H1 (cell line): ENCODE data around the gene PKN1. TPM values are rescaled to one million over a fixed set of nuclear protein-coding genes. Genes with fewer than 3 reads are reported as not detected.
"Not testable (repeated sequence)": the region's sequence is repeated elsewhere in the genome, so short reads cannot be mapped to it uniquely, and the experiment has no call there.

Experiments used
- CTCF ChIA-PET: fragments of 300-600 bp; sonication (Branson Sonifier 250); formaldehyde crosslinking; loops from one replicate; lab custom pipeline; 2021; ENCODE audit not compliant: partially characterized antibody; lab: Charles Lee
- POLR2A ChIA-PET: fragments of 300-600 bp; sonication (Branson Sonifier 250); formaldehyde crosslinking; loops from one replicate; lab custom pipeline; 2021; ENCODE audit warnings: inconsistent platforms; ENCODE audit not compliant: partially characterized antibody; lab: Charles Lee
- DNase-seq, 2 experiments: peaks; one replicate each; pipeline versions ENCODE4 v3.0.0 to v3.0.0-alpha.2; 2010 to 2022; ENCODE audit warnings: low spot score in 2 of 2, low read depth in 1 of 2, mixed read lengths in 1 of 2
- FAIRE-seq: peaks from 2 replicates; lab custom pipeline; 2011; peaks lifted over from hg19 to GRCh38; lab: Jason Lieb, UNC
- H2AFZ ChIP-seq: 2 replicates; pipeline ENCODE4 v1.8.1; 2012; ENCODE audit warnings: low read length, inconsistent platforms
- H2AK5ac ChIP-seq: 2 replicates; pipeline ENCODE4 v1.6.1; 2013; ENCODE audit warnings: low read depth, low read length
- H2BK120ac ChIP-seq: replicated peaks from 2 replicates; pipeline ENCODE3; 2013; ENCODE audit warnings: low read depth, low read length, inconsistent platforms
- H2BK12ac ChIP-seq: 2 replicates; pipeline ENCODE4 v1.6.1; 2013; ENCODE audit warnings: low read depth, low read length
- H2BK15ac ChIP-seq: 2 replicates; pipeline ENCODE4 v1.6.1; 2013; ENCODE audit warnings: low read length
- H2BK20ac ChIP-seq: 2 replicates; pipeline ENCODE4 v1.6.1; 2013; ENCODE audit warnings: low read length
- H2BK5ac ChIP-seq: 2 replicates; pipeline ENCODE4 v1.6.1; 2013; ENCODE audit warnings: low read depth, low read length
- H3K14ac ChIP-seq: 2 replicates; pipeline ENCODE4 v1.6.1; 2013; ENCODE audit warnings: inconsistent platforms; ENCODE audit not compliant: insufficient read length
- H3K18ac ChIP-seq: 2 replicates; pipeline ENCODE4 v1.6.1; 2013; ENCODE audit warnings: low read length; ENCODE audit errors: extremely low read depth
- H3K23ac ChIP-seq: 2 replicates; pipeline ENCODE4 v1.6.1; 2013; ENCODE audit warnings: inconsistent platforms; ENCODE audit not compliant: insufficient read length
- H3K23me2 ChIP-seq: 2 replicates; pipeline ENCODE4 v1.6.1; 2013; ENCODE audit warnings: low read depth, low read length
- H3K27ac ChIP-seq: 2 replicates; pipeline ENCODE4 v1.6.1; 2011; ENCODE audit warnings: low read depth, low read length, inconsistent platforms
- H3K27me3 ChIP-seq, 4 experiments: replicated peaks in 1 of 4; 1 replicate in 1 of 4; 2 replicates in 3 of 4; pipeline versions ENCODE4 v1.6.1 to v1.8.1; 2011 to 2013; ENCODE audit warnings: low read length in 3 of 4, mild to moderate bottlenecking in 3 of 4, inconsistent platforms in 2 of 4, mixed read lengths in 2 of 4, moderate library complexity in 1 of 4; ENCODE audit not compliant: control insufficient read depth in 3 of 4, insufficient read depth in 3 of 4; ENCODE audit errors: extremely low read depth in 1 of 4
- H3K36me3 ChIP-seq, 4 experiments: 2 replicates each; pipeline versions ENCODE4 v1.6.1 to v1.8.1; 2011 to 2013; ENCODE audit warnings: mild to moderate bottlenecking in 4 of 4, low read length in 3 of 4, moderate library complexity in 2 of 4, control low read depth in 1 of 4, inconsistent platforms in 1 of 4; ENCODE audit not compliant: insufficient read depth in 4 of 4, control insufficient read depth in 2 of 4
- H3K4ac ChIP-seq: replicated peaks from 2 replicates; pipeline ENCODE3; 2013; ENCODE audit warnings: low read length, low read depth, mixed read lengths, inconsistent platforms; ENCODE audit not compliant: insufficient read length
- H3K4me1 ChIP-seq, 4 experiments: replicated peaks in 1 of 4; 1 replicate in 1 of 4; 2 replicates in 3 of 4; pipeline versions ENCODE4 v1.6.1 to v1.8.1; 2011 to 2013; ENCODE audit warnings: low read length in 3 of 4, inconsistent platforms in 2 of 4, mixed read lengths in 1 of 4; ENCODE audit not compliant: insufficient read depth in 4 of 4, control insufficient read depth in 3 of 4
- H3K4me2 ChIP-seq, 2 experiments: 2 replicates each; pipeline versions ENCODE4 v1.6.1 to v1.8.1; 2011 to 2013; ENCODE audit warnings: low read depth in 2 of 2, low read length in 2 of 2, control low read depth in 1 of 2, inconsistent platforms in 1 of 2, mild to moderate bottlenecking in 1 of 2; ENCODE audit not compliant: insufficient read depth in 1 of 2
- H3K4me3 ChIP-seq, 4 experiments: fragments of 200-600, 300-600 bp in 1 of 4; sonication (generic), shearing (Covaris generic), sonication (Bioruptor Twin) in 1 of 4; 2 replicates each; pipeline versions ENCODE4 v1.5.1 to v1.8.1; 2011 to 2016; ENCODE audit warnings: low read length in 4 of 4, low read depth in 3 of 4, control low read depth in 2 of 4, inconsistent platforms in 2 of 4, mild to moderate bottlenecking in 2 of 4, mixed read lengths in 1 of 4, moderate library complexity in 1 of 4; ENCODE audit not compliant: insufficient read depth in 2 of 4; ENCODE audit errors: extremely low read depth in 1 of 4
- H3K56ac ChIP-seq: replicated peaks from 2 replicates; pipeline ENCODE3; 2013; ENCODE audit warnings: low read depth, mild to moderate bottlenecking, mixed read lengths, low read length, inconsistent platforms; ENCODE audit not compliant: insufficient read length
- H3K79me1 ChIP-seq: 2 replicates; pipeline ENCODE4 v1.6.1; 2013; ENCODE audit warnings: low read depth, low read length, control low read depth
- H3K79me2 ChIP-seq, 2 experiments: 2 replicates each; pipeline versions ENCODE4 v1.6.1 to v1.8.1; 2012 to 2013; ENCODE audit warnings: low read length in 2 of 2, mild to moderate bottlenecking in 2 of 2, inconsistent platforms in 1 of 2; ENCODE audit not compliant: insufficient read depth in 2 of 2, control insufficient read depth in 1 of 2
- H3K9ac ChIP-seq, 4 experiments: replicated peaks in 1 of 4; 1 replicate in 1 of 4; 2 replicates in 3 of 4; pipeline versions ENCODE4 v1.6.1 to v1.8.1; 2011 to 2013; ENCODE audit warnings: low read depth in 3 of 4, low read length in 3 of 4, control low read depth in 2 of 4, mild to moderate bottlenecking in 2 of 4, moderate library complexity in 2 of 4, inconsistent platforms in 1 of 4; ENCODE audit errors: extremely low read depth in 1 of 4
- H3K9me3 ChIP-seq, 2 experiments: 2 replicates each; pipeline versions ENCODE4 v1.6.1 to v1.8.1; 2012 to 2013; ENCODE audit warnings: mild to moderate bottlenecking in 2 of 2, moderate library complexity in 2 of 2, control low read depth in 1 of 2, inconsistent platforms in 1 of 2, low read depth in 1 of 2, low read length in 1 of 2, mixed read lengths in 1 of 2; ENCODE audit not compliant: insufficient read depth in 2 of 2
- H4K20me1 ChIP-seq, 2 experiments: replicated peaks in 1 of 2; 2 replicates each; pipeline versions ENCODE3 to v1.8.1; 2011 to 2013; ENCODE audit warnings: inconsistent platforms in 2 of 2, low read length in 2 of 2, mild to moderate bottlenecking in 1 of 2; ENCODE audit not compliant: insufficient read depth in 2 of 2, control insufficient read depth in 1 of 2
- H4K5ac ChIP-seq: 2 replicates; pipeline ENCODE4 v1.6.1; 2013; ENCODE audit warnings: low read length, low read depth, mixed read lengths, inconsistent platforms; ENCODE audit not compliant: insufficient read length
- H4K8ac ChIP-seq: 2 replicates; pipeline ENCODE4 v1.8.0; 2013; ENCODE audit warnings: mild to moderate bottlenecking, moderate library complexity, low read length, inconsistent platforms; ENCODE audit not compliant: insufficient read depth; ENCODE audit errors: extremely low read depth
- H4K91ac ChIP-seq: replicated peaks from 2 replicates; pipeline ENCODE3; 2013; ENCODE audit warnings: low read length, mixed read lengths, inconsistent platforms; ENCODE audit not compliant: insufficient read length
- KDM1A ChIP-seq: fragments of 200-600, 300-600 bp; sonication (generic); IDR thresholded peaks from 2 replicates; pipeline ENCODE4 v1.7.1; 2016; ENCODE audit warnings: mild to moderate bottlenecking, low read length, borderline replicate concordance
- WGBS, 2 experiments: shearing (Covaris generic) in 1 of 2; methylation state at CpG; one replicate each; pipeline versions ENCODE4 v1.1.6 to v1.1.7; 2013 to 2015; ENCODE audit warnings: low lambda C conversion rate in 2 of 2, mixed read lengths in 2 of 2, inconsistent platforms in 1 of 2, low coverage in 1 of 2, missing lambda C conversion rate in 1 of 2; ENCODE audit not compliant: insufficient replicate concordance in 2 of 2, insufficient coverage in 1 of 2, insufficient read length in 1 of 2; ENCODE audit errors: extremely low coverage in 1 of 2, missing lambda C conversion rate in 1 of 2; 5-methylcytosine and 5-hydroxymethylcytosine counted together
- polyA plus RNA-seq, 7 experiments: library from polyadenylated mRNA; depleted of rRNA in 3 of 7; stranded (reverse) in 5 of 7; unstranded in 2 of 7; fragments of >200 nt in 5 of 7; fragments of 200-250 nt in 2 of 7; gene quantifications; 1 replicate in 5 of 7; 2 replicates in 1 of 7; 4 replicates in 1 of 7; pipeline versions ENCODE4 v1.2.1 to v1.2.3, GENCODE V29; 2011 to 2013; ENCODE audit warnings: missing spikeins in 2 of 7, mixed read lengths in 2 of 7
- total RNA-seq: library from RNA; stranded (reverse); fragmentation: NEBNext Ultra II Directional; extraction: Animal tissue kit (Norgen Biotek cat#: 25700); gene quantifications from 2 replicates; pipeline ENCODE4 v1.2.1, GENCODE V29; 2021

The PKN1 gene
- total and polyA plus RNA-seq, 2 of the 8 experiments (the other 6 are each of a cell fraction or from before 2014, with no cell fraction given) = 65.2 to 162 TPM

DNA sequence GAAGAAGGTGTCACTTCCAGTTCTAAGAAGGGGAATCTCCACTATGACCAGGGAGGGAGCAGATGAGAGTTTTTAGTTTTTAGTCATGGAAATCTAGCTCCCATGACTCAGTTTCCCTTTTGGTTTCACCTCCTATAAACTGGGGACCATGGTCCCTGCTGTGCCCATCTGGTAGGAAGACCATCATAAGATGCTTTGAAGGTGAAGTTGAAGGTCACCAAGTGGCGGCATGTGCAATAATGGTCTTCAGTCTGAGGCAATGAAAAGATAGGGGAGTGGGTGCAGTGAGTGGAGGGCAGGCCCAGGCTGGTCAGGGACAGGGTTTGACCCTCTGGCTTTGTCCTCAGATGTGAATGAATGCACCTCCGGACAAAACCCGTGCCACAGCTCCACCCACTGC lies 36.4 kb upstream of the PKN1 start:
- not testable (repeated sequence) for H3K4me2 ChIP-seq

DNA sequence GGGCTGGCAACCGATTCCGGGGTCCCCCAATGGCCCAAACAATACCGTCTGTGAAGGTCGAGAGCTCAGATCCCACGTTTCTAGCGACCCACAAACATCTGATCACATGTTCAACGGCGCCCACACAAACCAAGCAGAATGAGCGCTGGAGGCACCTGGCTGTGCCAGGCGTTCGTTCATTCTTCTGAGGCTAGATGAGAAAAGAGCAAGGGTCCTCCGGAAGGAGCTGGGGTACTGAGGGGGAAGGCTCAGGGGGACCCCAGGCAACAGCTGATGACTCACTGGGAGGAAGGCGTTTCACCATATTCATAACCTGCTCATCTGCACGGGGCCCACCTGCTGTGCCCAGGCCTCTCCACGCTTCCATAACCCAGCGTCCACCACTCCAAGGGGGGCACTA lies 35.9 kb upstream of the PKN1 start:
- H2BK12ac ChIP-seq, H3K9me3 ChIP-seq, H3K27ac ChIP-seq, H4K20me1 ChIP-seq, H3K56ac ChIP-seq, H2BK15ac ChIP-seq, H3K4me1 ChIP-seq, H3K27me3 ChIP-seq, H2BK120ac ChIP-seq, H4K5ac ChIP-seq, H2BK20ac ChIP-seq, H3K4me3 ChIP-seq, DNase-seq, H4K8ac ChIP-seq, H3K18ac ChIP-seq, H3K23me2 ChIP-seq, H2AK5ac ChIP-seq, H2BK5ac ChIP-seq, H3K79me2 ChIP-seq, H3K79me1 ChIP-seq, H4K91ac ChIP-seq, H3K9ac ChIP-seq, H3K4ac ChIP-seq, H3K14ac ChIP-seq, FAIRE-seq, H3K4me2 ChIP-seq, H2AFZ ChIP-seq, H3K36me3 ChIP-seq, H3K23ac ChIP-seq: not testable (repeated sequence)
- CTCF ChIA-PET = interaction anchor here (1.7 to 2.3 kb wide), 3 partner anchors 8 to 37 kb away, joined by 4 to 12 read pairs (median 6); no protein-coding TSS in a partner anchor
- 94% methylated on average over 15 of the region's 16 CpGs; no CpG with 5 or more reads in 1 of the 2 experiments for WGBS, 2 experiments
- POLR2A ChIA-PET = interaction anchor here (1.1 to 1.3 kb wide), 2 partner anchors 9 to 34 kb away, joined by 3 read pairs; no protein-coding TSS in a partner anchor

More for the DNA sequence above, 36.4 kb upstream of the PKN1 start:
- H3K9me3 ChIP-seq, H2AK5ac ChIP-seq, H3K27me3 ChIP-seq, FAIRE-seq, H3K23ac ChIP-seq, H3K79me2 ChIP-seq, H3K14ac ChIP-seq, H3K4me3 ChIP-seq, H3K36me3 ChIP-seq, H4K8ac ChIP-seq, H3K23me2 ChIP-seq, H3K79me1 ChIP-seq, H3K4me1 ChIP-seq, H2AFZ ChIP-seq, H3K27ac ChIP-seq, H2BK120ac ChIP-seq, H3K18ac ChIP-seq, H4K91ac ChIP-seq, H2BK20ac ChIP-seq, H3K56ac ChIP-seq, H4K5ac ChIP-seq, H2BK15ac ChIP-seq, H2BK5ac ChIP-seq, DNase-seq, H3K4ac ChIP-seq, H4K20me1 ChIP-seq, H2BK12ac ChIP-seq, H3K9ac ChIP-seq: not testable (repeated sequence)
- CTCF ChIA-PET = interaction anchor here (1.2 to 2.3 kb wide), 3 partner anchors 9 to 48 kb away, joined by 3 to 12 read pairs (median 4); no protein-coding TSS in a partner anchor
- TF ChIP-seq KDM1A = 0 out of 2 replicates have a peak, but pooled peaks have one; percentile 12
- POLR2A ChIA-PET = interaction anchor here (0.9 to 1.3 kb wide), 3 partner anchors 9 to 33 kb away, joined by 3 read pairs; no protein-coding TSS in a partner anchor
- 100% methylated on average over 1 of the region's 3 CpGs; no CpG with 5 or more reads in 1 of the 2 experiments for WGBS, 2 experiments
